NCI-H1092 treated with DMSO at 0.1 percent for 48 hours (cell line): ENCODE data around the gene PCSK6.

ENCODE experiments used
- DNase-seq: peaks from one replicate; lab custom pipeline; 2025; lab: John Stamatoyannopoulos, UW

PCSK6 gene

DNA sequence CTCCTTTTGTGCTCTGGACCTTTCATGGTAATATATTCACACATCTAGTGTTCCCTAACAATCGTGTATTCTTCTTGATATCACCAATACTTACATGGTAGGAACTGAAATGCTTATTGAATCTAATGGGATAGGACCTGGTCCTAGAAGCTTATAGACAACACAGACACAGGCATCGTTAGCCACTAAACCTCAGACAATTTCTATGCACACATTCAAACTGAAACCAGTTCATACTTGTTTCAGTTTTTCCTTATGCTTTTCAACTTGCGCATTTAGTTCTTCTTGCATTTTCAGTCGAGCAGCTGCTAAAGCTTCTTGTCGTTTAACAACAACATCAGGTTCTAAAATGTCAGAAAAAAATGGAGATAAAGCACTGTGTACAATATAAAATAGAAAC, 214.5 kb downstream of the PCSK6 start:
- no peak for DNase-seq

DNA sequence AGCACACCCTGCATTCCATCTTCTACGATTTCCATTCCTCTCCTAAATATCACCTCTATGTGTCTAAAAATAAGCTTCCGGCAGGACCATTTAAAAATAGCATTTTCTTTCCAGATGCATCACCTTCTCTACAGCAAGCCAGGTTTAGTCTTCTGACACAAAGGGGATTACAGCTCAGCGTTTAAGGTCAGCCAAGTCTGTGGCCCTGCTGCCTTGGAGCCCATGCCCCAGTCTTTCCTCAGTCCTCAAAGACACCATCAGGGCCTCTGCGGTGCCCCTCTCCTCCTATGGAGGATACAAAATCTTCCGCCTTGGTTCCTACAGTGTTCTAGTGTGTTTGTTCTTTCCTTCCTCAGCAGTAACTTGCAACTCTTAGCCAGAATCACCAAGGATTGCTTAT, 216.0 kb downstream of the PCSK6 start:
- no peak for DNase-seq

DNA sequence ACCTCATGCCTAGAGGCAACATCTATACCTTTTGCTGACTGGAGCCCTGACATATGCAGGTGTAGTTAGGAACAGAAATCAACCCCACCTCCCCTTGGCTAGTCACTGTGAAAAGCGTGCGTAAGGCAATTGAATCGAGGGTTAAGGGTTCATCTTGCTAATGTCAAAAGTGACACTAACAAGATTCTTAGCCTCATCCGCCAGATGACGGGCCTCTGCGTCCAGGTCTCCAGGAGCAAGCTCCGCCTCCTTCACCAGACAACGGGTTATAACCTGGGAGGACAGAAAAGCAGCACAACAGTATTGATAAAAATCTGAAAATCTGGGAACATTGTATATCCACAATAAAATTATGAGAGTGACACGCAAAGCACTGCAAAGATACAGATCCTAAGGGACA, 216.9 kb downstream of the PCSK6 start:
- no peak for DNase-seq

DNA sequence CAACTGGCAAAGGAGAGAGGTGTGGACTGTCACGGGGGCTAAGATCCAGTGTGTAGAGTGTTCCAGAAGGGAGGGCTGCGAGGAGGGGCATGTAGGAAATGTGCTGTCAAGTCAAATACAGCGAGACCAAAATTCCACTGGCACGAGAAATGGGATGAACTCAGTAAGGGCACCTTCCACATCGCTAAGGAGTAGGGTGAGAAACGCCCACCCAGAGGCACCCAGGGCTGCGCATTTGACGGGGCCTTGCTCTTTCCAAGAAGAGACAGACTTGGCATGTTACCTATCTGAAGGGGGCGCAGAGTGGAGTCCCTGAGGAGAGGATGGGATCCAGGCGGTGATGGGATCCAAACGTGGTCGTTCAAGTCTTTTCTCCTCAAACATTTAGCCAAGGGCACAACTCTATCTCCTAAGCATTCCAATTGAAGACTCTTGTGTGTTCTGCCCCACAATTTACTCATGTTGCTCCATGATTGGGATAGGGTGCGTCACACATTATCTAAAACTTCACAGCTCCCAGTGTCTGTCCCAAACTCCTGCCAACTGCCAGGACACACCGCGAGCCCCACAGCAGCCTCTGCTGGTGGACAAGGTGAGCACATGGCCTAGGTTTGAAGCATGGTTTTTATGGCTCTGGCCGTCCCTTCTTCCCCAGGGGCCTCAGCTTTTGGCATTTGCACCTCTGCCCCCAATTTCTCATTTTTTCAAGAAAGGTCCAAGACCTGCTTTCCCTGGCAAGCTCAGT, 219.9 kb downstream of the PCSK6 start:
- DNase-seq = no peak

DNA sequence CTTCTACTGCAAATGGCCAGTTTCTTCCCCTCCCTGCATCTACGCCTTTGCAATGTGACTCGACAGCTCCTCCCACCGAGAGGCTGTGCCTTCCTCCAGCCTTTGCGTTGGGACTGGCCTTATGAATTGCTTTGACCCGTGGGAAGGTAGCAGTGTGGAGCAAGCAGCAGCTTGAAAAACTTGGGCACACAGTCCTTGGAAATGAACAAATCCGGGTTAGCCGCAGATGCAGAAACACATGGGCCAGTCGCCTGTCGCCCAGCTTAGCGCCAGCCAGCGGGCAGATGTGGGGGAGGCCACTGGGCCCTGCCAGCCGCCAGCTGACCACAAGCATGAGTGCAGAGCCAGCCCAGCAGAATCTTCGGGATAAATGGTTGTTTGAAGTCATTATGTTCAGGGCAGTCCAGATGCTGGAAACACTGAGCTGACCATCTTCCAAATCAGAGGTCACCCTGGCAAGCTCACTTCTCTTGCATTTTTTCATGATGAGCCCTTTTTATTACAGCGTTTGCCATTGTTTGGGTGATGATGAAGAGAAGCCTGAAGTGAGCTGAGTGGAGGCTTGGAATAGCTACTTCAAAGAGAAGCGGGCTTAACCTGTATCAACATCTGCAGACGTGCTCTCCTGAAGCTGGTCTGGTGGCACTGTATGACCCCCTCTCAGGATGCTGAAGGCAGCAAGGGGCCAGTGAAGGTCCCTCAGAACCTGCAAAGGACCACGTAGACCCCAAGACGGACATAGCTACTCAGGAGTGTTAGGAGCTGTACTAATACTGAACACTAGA, 222.0 kb downstream of the PCSK6 start:
- no peak for DNase-seq

DNA sequence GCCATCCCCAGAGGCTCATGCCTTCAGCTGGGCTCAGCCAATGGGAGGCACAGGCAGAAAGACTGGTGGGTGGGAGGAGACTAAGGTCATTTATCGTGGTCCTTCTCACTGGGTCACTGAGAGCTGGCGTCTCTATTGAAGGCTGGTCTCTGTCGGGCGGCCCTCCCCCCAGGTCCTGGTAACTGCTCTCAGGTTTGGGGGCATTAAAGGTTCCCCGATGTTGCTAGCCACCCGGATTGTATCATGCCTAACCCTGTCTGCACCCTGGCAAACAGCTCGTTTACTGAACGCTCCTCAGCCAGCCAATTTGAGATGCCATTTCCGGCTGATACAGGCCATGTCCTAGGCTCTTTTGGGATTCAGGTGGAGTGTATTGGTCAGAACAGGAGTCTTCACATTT, 222.7 kb downstream of the PCSK6 start:
- no peak for DNase-seq

DNA sequence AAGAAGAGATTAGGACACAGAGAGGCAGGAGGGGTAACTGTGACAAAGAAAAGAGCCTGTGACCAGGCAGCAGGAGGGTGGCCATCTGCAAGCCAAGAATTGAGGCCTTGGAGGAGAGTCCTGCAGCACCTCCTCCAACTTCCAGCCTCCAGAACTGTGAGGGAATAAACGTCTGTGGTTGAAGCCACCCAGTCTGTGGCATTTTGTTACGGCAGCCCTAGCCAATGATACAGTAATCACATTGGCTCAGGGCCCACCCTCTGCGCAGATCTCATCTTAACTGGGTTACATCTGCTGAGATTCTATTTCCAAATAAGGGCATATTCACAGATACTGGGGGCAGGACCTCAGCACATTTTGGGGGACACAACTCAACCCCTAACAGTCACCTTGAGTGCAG, 223.5 kb downstream of the PCSK6 start:
- no peak for DNase-seq

DNA sequence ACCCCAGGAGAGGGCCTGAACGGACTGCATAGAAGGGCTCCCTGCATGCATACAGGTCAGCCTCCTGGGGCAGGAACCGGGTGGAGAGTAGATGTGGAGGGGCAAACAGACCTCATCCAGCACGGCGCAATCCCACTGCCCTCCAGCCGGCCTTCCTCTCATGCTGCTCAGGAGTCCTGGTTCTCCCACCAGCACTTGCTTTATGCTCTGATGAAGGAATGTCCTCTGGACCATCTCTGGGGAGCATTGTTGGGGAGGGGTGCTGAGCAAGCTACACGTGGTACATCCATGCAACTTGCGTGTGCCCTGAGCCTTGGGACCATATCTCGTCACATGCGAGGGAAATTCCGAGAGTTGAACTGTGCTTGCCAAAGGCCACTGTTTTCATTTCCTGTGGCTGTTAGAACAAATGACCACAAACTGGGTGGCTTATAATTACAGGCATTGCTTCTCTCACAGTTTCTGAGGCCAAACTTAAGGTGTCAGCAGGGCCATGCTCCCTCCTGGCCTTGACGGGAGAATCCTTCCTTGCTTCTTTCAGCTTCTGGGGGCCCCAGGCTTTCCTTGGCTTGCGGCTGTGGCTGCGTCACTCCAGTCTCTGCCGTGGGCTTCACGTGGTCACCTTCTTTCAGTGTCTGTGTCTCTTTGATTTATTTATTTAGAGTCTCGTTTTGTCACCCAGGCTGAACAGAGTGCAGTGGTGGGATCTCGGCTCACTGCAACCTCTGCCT, 224.4 kb downstream of the PCSK6 start:
- no peak for DNase-seq

DNA sequence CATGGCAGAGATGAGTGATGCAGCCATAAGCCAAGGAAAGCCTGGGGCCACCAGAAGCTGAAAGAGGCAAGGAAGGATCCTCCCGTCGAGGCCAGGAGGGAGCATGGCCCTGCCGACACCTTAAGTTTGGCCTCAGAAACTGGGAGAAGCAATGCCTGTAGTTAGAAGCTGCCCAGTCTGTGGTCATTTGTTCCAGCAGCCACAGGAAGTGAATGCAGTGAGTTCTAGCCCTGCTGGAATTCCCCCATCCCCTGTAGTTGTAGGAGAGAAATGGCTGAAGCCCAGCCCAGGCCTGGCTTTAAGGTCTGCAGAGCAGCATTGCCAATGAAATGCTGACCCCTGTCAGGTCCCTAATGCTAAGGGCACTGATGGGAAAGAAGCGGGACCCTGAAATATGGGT, 225.5 kb downstream of the PCSK6 start:
- no peak for DNase-seq

DNA sequence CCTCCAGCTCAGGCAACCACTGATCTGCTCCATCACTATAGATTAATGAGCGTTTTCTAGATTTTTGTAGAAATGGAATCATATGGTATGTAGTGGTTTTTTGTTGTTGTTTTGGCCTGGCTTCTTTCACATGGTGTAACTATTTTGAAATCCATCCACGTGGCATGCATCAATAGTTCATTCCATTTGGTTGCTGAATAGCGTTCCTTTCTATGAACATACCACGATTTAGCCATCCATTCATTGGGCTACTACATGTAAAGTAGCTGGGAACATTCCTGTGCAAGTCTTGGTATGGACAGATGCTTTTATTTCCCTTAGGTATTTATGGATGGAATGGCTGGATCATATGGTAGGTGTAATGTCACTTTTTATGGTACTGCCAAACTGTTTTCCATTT, 227.0 kb downstream of the PCSK6 start:
- no peak for DNase-seq

DNA sequence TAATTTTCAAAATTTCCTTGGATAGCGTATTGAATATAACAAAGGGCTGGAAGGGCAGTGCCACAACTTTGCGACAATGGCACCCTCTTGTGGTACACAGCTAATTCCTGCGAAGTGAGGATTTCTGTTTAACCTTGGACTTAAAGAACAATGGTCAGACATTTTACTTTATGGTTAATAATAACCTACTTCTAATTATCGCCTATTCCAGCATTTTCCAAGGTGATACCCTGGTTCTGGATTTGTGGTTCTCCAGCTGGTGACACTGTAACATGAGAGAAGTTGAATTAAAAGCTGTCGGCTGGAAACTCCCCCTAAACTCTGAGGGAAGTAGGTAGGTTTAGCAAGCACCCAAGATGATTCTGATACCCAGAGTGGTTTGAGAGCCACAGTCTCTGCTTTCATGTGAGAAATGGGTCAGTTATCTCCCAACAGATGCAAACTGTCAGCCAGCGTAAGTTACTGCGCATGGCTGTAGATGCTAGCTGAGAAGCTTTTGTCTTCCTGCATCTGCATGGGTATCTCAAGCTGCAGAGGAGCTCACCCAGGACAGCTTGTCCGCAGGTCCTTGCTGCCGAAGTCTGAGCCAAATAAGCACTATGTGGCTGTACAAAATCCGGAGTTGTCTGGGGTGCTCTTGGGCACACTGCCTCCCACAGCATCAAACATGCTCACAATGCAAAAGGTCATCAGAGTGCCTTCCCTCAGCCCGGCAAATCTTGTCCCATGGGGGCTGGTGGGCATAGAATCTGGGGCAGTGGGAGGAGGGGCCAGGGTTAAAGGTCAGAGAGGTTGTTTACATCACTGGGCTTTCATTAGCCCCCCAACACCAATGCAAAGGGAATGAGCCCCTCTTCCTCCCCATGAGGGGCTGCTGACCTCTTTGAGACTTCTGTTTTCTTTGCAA, 231.0 kb downstream of the PCSK6 start:
- peak; percentile 49 for DNase-seq

DNA sequence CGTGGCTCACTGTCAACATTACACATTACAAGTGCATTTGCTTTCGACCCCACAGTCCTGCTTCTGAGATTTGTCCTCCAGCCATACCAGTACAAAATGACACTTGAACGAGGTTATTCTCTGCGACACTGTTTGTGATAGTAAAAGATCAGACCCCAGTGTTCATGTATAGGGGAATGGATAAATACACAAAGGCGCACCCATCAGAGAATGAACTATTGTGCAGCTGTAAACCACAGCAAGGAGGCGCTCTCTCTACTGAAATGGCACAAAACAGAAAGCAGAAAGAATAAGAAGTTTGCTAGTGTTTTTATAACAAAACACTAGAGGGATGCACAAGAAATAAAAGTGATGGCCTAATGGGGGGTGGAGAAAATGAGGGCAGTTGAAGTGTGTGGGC, 232.8 kb downstream of the PCSK6 start:
- no peak for DNase-seq

DNA sequence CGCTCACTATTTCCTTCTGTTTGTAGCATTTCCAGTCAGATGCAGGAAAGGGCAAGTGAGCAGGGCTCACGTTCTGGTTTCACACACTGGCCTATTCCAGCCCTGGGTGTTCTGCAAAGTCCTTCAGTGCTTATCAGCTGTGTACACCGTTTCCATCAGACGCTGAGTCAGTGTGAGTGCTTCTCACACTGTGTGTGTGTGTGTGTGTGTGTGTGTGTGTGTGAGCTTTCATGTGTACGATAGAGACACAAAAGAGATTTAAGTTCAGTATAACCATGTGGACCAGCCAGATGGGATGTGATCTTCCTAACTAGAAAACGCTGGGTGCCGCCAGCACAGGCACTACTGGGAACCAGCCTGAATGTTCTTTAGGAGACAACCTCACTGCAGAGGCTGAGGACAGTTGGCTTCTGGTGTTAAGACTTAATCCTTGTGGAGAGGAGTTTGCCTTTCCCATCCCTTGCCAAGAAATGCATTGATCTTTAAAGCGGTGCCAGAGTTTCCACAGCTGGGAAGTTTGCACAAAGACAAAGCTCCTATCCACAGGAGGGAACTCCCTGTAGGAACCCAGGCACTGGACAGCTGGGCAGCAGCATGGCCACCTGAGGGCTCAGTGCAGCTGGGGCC, 233.8 kb downstream of the PCSK6 start:
- no peak for DNase-seq

DNA sequence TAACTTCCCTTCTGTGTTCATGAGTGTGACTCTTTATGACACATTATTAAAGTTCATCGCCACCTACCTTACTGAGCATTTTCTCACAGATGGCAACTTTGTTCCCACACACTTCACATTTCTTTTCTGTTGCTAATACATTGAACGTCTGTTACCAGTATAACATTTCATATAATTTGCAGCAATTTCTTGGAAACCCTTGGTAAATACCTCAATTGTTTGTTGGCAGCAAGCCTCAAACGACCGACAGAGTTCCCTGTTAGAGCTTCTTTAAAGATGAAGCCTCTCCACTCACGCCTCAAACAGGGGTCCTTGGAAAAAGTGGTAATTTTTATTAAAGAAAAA, 234.5 kb downstream of the PCSK6 start:
- DNase-seq = no peak

DNA sequence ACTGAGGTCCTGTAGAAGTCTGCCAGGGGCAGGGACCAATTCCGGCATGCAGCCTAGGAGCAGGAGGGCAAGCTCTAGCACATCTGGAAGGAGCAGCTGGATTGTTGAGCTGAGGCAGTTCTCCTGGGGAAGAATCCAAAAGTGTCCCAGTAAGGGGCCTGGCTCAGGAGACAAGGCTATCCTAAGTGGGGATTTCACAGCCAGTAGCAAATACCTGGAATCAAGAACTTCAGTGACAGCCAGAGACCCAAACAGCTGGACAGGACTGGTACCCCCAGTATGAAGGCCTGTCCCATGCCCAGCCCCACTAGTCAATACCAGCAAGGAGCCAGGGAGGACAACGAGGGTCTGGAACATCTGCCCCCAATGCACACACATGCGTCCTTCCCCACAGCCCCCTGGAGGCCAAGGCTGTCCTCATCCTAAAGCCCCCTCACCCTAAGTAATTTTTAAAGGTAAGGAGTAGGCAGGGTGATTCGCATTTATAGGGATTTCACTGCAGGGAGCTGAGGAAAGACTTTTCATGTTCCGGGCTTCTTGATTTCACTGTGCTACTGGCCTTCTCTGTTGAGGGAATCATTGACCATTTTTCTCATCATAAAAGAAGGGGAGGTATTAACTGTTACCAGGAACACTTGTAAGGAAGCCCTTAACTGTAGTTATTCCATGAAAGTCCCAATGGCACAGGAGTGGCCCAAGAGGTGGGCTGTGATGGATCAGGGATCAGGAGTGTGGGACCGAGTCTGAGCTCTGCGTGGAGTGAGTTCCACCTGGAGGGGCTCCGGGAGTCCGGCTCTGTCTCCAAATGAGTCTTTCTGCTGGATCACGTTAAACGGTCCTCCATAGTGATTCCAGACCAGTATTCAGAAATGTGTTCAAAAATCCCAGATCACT, 235.1 kb downstream of the PCSK6 start:
- DNase-seq = no peak
